Duodenal mucosa (tissue), 2 donors: ENCODE data around the gene XCR1.

Experiments used
- H3K27ac ChIP-seq: one replicate; pipeline ENCODE4 v1.7.0; 2013; ENCODE audit warnings: low read depth, low read length
- H3K27me3 ChIP-seq, 2 donors: one replicate each; pipeline ENCODE4 v1.7.0; 2013; ENCODE audit warnings: low read length in 2 of 2, control low read depth in 1 of 2; ENCODE audit not compliant: insufficient read depth in 2 of 2, control insufficient read depth in 1 of 2
- H3K36me3 ChIP-seq, 2 donors: one replicate each; pipeline ENCODE4 v1.7.0; 2013; ENCODE audit warnings: low read length in 2 of 2, control low read depth in 1 of 2; ENCODE audit not compliant: insufficient read depth in 2 of 2, control insufficient read depth in 1 of 2
- H3K4me1 ChIP-seq, 2 donors: one replicate each; pipeline ENCODE4 v1.7.0; 2013; ENCODE audit warnings: low read length in 2 of 2, control low read depth in 1 of 2; ENCODE audit not compliant: insufficient read depth in 2 of 2, control insufficient read depth in 1 of 2
- H3K4me3 ChIP-seq, 2 donors: one replicate each; pipeline ENCODE4 v1.7.0; 2013; ENCODE audit warnings: low read length in 2 of 2, low read depth in 1 of 2
- H3K9ac ChIP-seq, 2 donors: one replicate each; pipeline ENCODE4 v1.7.0; 2013; ENCODE audit warnings: low read length in 2 of 2, low read depth in 1 of 2
- H3K9me3 ChIP-seq, 2 donors: one replicate each; pipeline ENCODE4 v1.7.0; 2013; ENCODE audit warnings: low read length in 2 of 2, control low read depth in 1 of 2; ENCODE audit not compliant: control insufficient read depth in 1 of 2

Gene XCR1

DNA sequence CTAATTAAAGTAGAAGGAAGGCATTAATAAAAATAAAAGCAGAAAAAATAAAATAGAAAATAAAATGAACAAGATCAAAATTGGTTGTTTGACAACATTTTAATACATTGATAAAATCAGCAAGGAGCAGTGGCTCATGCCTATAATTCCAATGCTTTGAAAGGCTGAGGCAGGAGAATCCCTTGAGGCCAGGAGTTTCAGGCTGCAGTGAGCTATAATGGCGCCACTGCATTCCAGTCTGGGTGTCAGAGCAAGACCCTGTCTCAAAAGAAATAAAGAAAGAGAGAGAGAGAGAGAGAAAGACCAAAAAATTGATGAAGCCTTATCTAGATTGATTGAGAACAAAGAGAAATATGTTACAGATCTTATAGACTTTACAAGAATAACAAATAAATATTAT, 2.1 kb downstream of the XCR1 start:
- Histone ChIP-seq H3K27ac (no peak overlapping the region), H3K4me1 (no peaks in the 10 kb centered on the region), H3K9ac (no peak overlapping the region), H3K27me3 (no peaks in the 10 kb centered on the region), H3K9me3 (peaks cover 2 to 7% of the 10 kb centered on the region in 2 donors), H3K4me3 (no peak overlapping the region), H3K36me3 (no peaks in the 10 kb centered on the region)

DNA sequence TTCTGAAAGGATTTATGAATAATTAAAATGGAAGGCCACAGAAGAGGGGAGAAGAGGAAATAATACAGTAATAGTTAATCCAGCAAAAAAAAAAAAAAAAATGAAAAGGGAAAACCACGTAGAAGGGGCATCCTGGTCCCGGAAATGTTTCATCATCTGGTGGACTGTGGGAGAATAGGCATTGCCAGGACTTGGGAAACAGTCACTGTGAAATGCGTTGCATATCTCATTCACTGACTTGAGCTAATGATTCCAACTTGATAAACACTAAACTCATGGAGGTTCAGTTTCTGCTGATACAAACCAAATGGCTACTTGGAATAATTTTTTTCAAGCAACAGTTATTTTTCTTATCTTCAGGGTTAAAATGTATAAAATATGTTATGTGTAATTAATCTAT, 3.2 kb downstream of the XCR1 start:
- H3K4me3 ChIP-seq: no peak overlapping the region
- H3K27ac ChIP-seq: no peak overlapping the region
- H3K9ac ChIP-seq: no peak overlapping the region
- H3K9me3 ChIP-seq: peaks cover 2 to 7% of the 10 kb centered on the region in 2 donors
- no peaks in the 10 kb centered on the region for H3K4me1 ChIP-seq
- no peaks in the 10 kb centered on the region for H3K27me3 ChIP-seq
- no peaks in the 10 kb centered on the region for H3K36me3 ChIP-seq

DNA sequence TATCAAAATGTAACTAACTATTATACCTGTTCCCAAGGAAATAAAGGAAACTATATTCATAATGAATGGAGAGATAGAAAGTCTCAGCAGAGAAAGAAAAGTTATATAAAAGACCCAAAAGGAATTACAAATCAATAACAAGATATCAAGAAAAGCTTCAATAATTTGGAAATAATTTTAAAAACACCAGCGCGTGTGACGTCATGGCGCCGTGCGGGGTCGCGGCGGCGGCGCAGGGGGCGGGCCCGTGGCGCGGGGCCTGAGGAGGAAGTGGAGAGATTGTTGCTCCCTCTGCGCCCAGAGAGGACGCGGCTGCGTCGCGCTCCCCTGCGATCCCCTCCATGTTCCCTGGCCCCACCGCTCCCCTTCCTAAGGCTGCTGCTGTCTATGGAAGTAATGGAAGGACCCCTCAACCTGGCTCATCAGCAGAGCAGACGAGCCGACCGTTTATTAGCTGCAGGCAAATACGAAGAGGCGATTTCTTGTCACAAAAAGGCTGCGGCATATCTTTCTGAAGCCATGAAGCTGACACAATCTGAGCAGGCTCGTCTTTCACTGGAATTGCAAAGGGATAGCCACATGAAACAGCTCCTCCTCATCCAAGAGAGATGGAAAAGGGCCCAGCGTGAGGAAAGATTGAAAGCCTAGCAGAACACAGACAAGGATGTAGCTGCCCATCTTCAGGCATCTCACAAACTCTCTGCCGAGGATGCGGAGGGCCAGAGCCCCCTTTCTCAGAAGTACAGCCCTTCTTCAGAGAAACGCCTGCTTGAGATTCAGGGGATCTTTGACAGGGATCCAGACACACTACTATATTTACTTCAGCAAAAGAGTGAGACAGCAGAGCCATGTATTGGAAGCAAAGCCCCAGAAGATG, 4.1 kb downstream of the XCR1 start:
- no peaks in the 10 kb centered on the region for H3K27me3 ChIP-seq
- H3K9me3 ChIP-seq: peaks cover 2 to 7% of the 10 kb centered on the region in 2 donors
- H3K27ac ChIP-seq: no peak overlapping the region
- no peaks in the 10 kb centered on the region for H3K4me1 ChIP-seq
- no peak overlapping the region for H3K4me3 ChIP-seq
- no peak overlapping the region for H3K9ac ChIP-seq
- H3K36me3 ChIP-seq: no peaks in the 10 kb centered on the region

- H3K9ac ChIP-seq: no peak overlapping the region
- no peak overlapping the region for H3K27ac ChIP-seq
- no peaks in the 10 kb centered on the region for H3K36me3 ChIP-seq
- H3K27me3 ChIP-seq: no peaks in the 10 kb centered on the region
- no peak overlapping the region for H3K4me3 ChIP-seq
- H3K4me1 ChIP-seq: no peaks in the 10 kb centered on the region
- no peaks in the 10 kb centered on the region for H3K9me3 ChIP-seq
These were observed 5.8 kb downstream of the XCR1 start for GRCh38 chr3:46021516-46021915.

DNA sequence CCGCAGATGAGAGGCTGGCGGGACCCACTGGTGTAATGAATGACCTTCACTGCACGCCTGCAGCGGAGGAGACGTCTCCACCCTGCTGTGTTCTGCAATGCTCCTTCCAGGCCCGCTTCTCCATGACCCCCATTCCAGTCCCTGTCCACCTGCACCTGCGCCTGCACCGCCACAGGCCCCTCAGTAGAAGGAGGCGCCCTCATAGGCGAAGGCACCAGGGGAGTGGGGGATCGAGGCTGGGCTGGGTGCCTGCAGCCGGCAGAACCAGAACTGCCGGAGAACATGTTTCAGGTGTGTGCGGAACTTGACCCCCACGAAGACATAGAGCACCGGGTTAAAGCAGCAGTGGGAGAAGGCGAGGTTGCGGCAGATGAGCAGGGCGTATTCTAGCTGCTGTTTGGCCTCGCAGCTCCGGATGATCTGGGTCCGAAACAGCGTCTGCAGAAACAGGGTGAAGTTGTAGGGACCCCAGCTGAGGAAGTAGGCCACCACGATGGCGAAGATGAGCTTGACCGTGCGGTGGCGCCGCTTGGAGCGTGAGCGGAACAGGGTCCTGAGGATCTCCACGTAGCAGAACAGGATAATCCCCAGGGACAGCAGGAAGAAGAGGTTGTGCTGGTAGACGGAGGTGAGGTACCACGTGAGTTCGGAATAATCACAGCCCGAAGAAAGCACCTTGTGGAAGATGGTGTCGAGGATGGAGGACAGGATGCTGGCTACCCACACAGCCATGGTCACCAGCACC, 6.3 kb downstream of the XCR1 start:
- no peak overlapping the region for H3K9ac ChIP-seq

DNA sequence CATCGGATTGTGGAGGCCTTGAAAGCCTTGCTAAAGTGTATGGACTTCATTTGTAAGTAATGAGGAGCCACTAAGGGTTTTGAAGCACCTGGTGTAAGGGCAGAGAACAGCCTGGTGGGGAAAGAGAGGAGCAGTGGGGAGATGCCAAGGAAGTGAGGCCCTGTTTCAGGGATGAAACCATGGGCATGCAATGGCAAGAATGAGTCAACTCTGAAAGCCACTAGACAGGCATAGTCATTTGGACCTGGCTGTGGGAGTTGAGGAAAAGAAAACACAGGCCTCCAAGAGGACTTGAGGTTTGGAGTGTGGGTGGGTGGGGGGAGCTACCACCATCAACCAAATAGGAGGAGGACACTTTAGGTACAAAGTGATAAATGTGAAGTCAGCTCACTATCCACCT, 7.6 kb downstream of the XCR1 start:
- Histone ChIP-seq H3K27me3 (no peaks in the 10 kb centered on the region), H3K9ac (no peak overlapping the region), H3K4me3 (no peak overlapping the region), H3K36me3 (no peaks in the 10 kb centered on the region), H3K4me1 (no peaks in the 10 kb centered on the region), H3K27ac (no peak overlapping the region), H3K9me3 (no peaks in the 10 kb centered on the region)

More for the DNA sequence above, 6.3 kb downstream of the XCR1 start:
- Histone ChIP-seq H3K27ac (no peak overlapping the region), H3K36me3 (no peaks in the 10 kb centered on the region), H3K27me3 (no peaks in the 10 kb centered on the region), H3K4me1 (no peaks in the 10 kb centered on the region), H3K9me3 (no peaks in the 10 kb centered on the region), H3K4me3 (no peak overlapping the region)

GRCh38 chr3:46017720-46018119, 9.6 kb downstream of the XCR1 start:
- Histone ChIP-seq H3K4me3 (no peak overlapping the region), H3K9ac (no peak overlapping the region), H3K36me3 (no peaks in the 10 kb centered on the region), H3K9me3 (no peaks in the 10 kb centered on the region), H3K4me1 (no peaks in the 10 kb centered on the region), H3K27ac (no peak overlapping the region), H3K27me3 (no peaks in the 10 kb centered on the region)

DNA sequence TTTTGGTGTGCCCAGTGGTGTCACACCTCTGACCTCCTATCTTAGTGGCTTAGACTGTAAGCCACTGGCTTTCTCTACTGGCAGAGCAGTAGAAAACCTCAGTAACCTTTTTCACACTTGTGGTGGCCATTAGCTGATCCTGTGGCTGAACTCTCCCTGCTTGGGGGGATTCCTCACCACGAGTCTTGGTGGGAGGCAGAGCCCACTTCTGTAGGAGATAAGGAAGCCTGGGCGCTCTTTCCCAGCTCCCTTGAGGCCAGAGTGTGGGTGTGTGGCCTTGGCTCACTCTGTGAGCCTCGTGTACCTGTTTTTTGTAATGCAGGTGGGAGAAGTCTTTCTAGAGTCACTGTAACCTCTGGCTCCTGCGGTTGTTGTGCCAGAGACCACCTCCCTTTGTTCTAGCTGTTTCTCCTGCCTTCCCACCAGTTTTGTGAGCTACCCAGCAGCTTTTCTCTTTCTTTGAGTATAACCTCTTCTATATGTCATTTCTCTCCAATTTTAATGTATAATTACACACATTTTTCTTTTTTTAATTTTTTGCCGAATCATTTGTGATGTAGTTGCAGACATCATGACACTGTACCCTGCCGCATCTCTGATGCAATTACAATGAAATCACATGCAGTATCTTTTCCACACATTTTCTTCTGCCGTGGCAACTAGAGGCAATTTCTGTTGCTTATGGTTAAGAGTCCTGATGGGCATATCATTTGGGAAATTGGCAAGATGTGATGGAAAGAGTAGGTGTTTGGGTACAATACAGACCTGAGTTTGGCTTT, 13.8 kb downstream of the XCR1 start:
- Histone ChIP-seq H3K9ac (no peak overlapping the region), H3K27ac (no peak overlapping the region), H3K4me3 (no peak overlapping the region), H3K4me1 (no peaks in the 10 kb centered on the region), H3K9me3 (no peaks in the 10 kb centered on the region), H3K36me3 (no peaks in the 10 kb centered on the region), H3K27me3 (no peaks in the 10 kb centered on the region)

- Histone ChIP-seq H3K9ac (no peak overlapping the region), H3K27me3 (no peaks in the 10 kb centered on the region), H3K27ac (no peak overlapping the region), H3K4me3 (no peak overlapping the region), H3K36me3 (no peaks in the 10 kb centered on the region), H3K4me1 (no peaks in the 10 kb centered on the region), H3K9me3 (no peaks in the 10 kb centered on the region)
These were observed 15.0 kb downstream of the XCR1 start for GRCh38 chr3:46012246-46012645.
